Progenitor cell of endocrine pancreas (in vitro differentiated cells): ENCODE data around the gene ABCG2. TPM values are rescaled to one million over a fixed set of nuclear protein-coding genes. Genes with fewer than 3 reads are reported as not detected.

ENCODE experiments used
- DNase-seq: peaks from one replicate; pipeline ENCODE4 v3.0.0; 2021; ENCODE audit warnings: low spot score; ENCODE audit not compliant: unreplicated experiment
- H3K27ac Mint-ChIP-seq: 2 replicates; pipeline ENCODE4 v1.8.0; 2021; ENCODE audit warnings: mild to moderate bottlenecking, moderate library complexity, mixed read lengths
- H3K27me3 Mint-ChIP-seq: 2 replicates; pipeline ENCODE4 v1.8.0; 2021; ENCODE audit warnings: mixed read lengths
- H3K36me3 Mint-ChIP-seq: 2 replicates; pipeline ENCODE4 v1.8.0; 2022; ENCODE audit warnings: mixed read lengths; ENCODE audit not compliant: insufficient read depth
- H3K4me1 Mint-ChIP-seq: 2 replicates; pipeline ENCODE4 v1.8.0; 2021; ENCODE audit warnings: low read depth, mixed read lengths
- H3K4me3 Mint-ChIP-seq: 2 replicates; pipeline ENCODE4 v1.8.0; 2021; ENCODE audit warnings: low read depth, mild to moderate bottlenecking, moderate library complexity, mixed read lengths
- H3K9me3 Mint-ChIP-seq: 2 replicates; pipeline ENCODE4 v1.8.0; 2021; ENCODE audit warnings: low read depth, mixed read lengths
- CTCF ChIP-seq: fragments of 200-600 bp; sonication (generic); IDR thresholded peaks from one replicate; pipeline ENCODE4 v1.5.0; 2021; ENCODE audit warnings: antibody characterized with exemption, mild to moderate bottlenecking; ENCODE audit not compliant: unreplicated experiment
- long read RNA-seq: library from polyadenylated mRNA; unstranded; transcript quantifications from one replicate; pipeline ENCODE4 v2.0.0, GENCODE V29; 2020
- total RNA-seq: library from RNA; stranded (reverse); gene quantifications from 2 replicates; pipeline ENCODE4 v1.2.1, GENCODE V29; 2021

ABCG2 gene
- 2.3 and 2.6 TPM in 2 replicates for total RNA-seq
- long read RNA-seq, full-length matches to known transcripts = 3 of 4 reads
- long read RNA-seq, partial matches to known transcripts = 0 of 4 reads
- long read RNA-seq, other reads (novel, unspliced or antisense) = 1 of 4 reads

- peaks cover 21% of the 10 kb centered on the region for H3K27me3 Mint-ChIP-seq
- H3K27ac Mint-ChIP-seq = no peak within 1 kb of the TSS
- no peaks in the 10 kb centered on the region for H3K9me3 Mint-ChIP-seq
- DNase-seq = peak; percentile 24
- TF ChIP-seq CTCF = no peak
- H3K4me3 Mint-ChIP-seq = peak within 1 kb of the TSS; percentile 78
- no peaks in the 10 kb centered on the region for H3K36me3 Mint-ChIP-seq
- peaks cover 20% of the 10 kb centered on the region for H3K4me1 Mint-ChIP-seq
Measured at GRCh38 chr4:88158489-88159228, at the start of gene ABCG2. Gene ABCG2 (minus strand): TSS chr4:88158639. CDS start chr4:88139995, 18,644 bp downstream.

GRCh38 chr4:88208156-88208555 lies 49.7 kb upstream of the ABCG2 start:
- TF ChIP-seq CTCF = no peak
- Mint-ChIP-seq H3K4me1 (no peaks in the 10 kb centered on the region), H3K4me3 (no peak overlapping the region), H3K36me3 (no peaks in the 10 kb centered on the region), H3K9me3 (peaks cover 3% of the 10 kb centered on the region), H3K27me3 (peaks cover 10% of the 10 kb centered on the region), H3K27ac (no peak overlapping the region)
- no peak for DNase-seq

GRCh38 chr4:88207171-88207570 lies 48.7 kb upstream of the ABCG2 start:
- DNase-seq = no peak
- Mint-ChIP-seq H3K4me1 (no peaks in the 10 kb centered on the region), H3K9me3 (peaks cover 3% of the 10 kb centered on the region), H3K27me3 (peaks cover 5% of the 10 kb centered on the region), H3K4me3 (no peak overlapping the region), H3K27ac (no peak overlapping the region), H3K36me3 (no peaks in the 10 kb centered on the region)
- no peak for TF ChIP-seq CTCF

- no peak overlapping the region for H3K4me3 Mint-ChIP-seq
- no peaks in the 10 kb centered on the region for H3K4me1 Mint-ChIP-seq
- H3K9me3 Mint-ChIP-seq = peaks cover 3% of the 10 kb centered on the region
- no peak overlapping the region for H3K27ac Mint-ChIP-seq
- no peak for TF ChIP-seq CTCF
- no peaks in the 10 kb centered on the region for H3K36me3 Mint-ChIP-seq
- DNase-seq = no peak
- H3K27me3 Mint-ChIP-seq = peaks cover 3% of the 10 kb centered on the region
Measured at GRCh38 chr4:88204882-88205281, 46.4 kb upstream of the ABCG2 start.

- DNase-seq = no peak
- no peaks in the 10 kb centered on the region for H3K4me1 Mint-ChIP-seq
- H3K27me3 Mint-ChIP-seq = peaks cover 3% of the 10 kb centered on the region
- peaks cover 3% of the 10 kb centered on the region for H3K9me3 Mint-ChIP-seq
- H3K27ac Mint-ChIP-seq = no peak overlapping the region
- no peak for TF ChIP-seq CTCF
- H3K4me3 Mint-ChIP-seq = no peak overlapping the region
- no peaks in the 10 kb centered on the region for H3K36me3 Mint-ChIP-seq
Measured at GRCh38 chr4:88202443-88202842, 44.0 kb upstream of the ABCG2 start.
